ENCODE measurements around the gene AIMP1.
"Not testable (repeated sequence)": the region's sequence is repeated elsewhere in the genome, so short reads cannot be mapped to it uniquely, and the experiment has no call there.

AIMP1 gene

GRCh38 chr4:106358899-106359298 lies 42.5 kb downstream of the AIMP1 start:
- peak; percentile 24 for DNase-seq

- DNase-seq: no peak
Measured at GRCh38 chr4:106362086-106362825, 45.9 kb downstream of the AIMP1 start.

- no peak for DNase-seq
Measured at GRCh38 chr4:106364282-106364681, 47.9 kb downstream of the AIMP1 start.

- DNase-seq: no peak
Measured at GRCh38 chr4:106365613-106366012, 49.3 kb downstream of the AIMP1 start.

- no peak for DNase-seq
Measured at GRCh38 chr4:106366026-106366425, 49.7 kb downstream of the AIMP1 start.

- DNase-seq: no peak
Measured at GRCh38 chr4:106367072-106367471, 50.7 kb downstream of the AIMP1 start.

GRCh38 chr4:106368678-106369077 lies 52.3 kb downstream of the AIMP1 start, which contains the start of gene GIMD1:
GIMD1 (minus strand) TSS chr4:106368778; CDS start chr4:106367435, 1,343 bp downstream.
- DNase-seq: no peak

GRCh38 chr4:106369456-106370060 lies 53.2 kb downstream of the AIMP1 start:
- DNase-seq: peak; percentile 86

- DNase-seq: no peak
Measured at GRCh38 chr4:106370214-106370613, 53.9 kb downstream of the AIMP1 start.

GRCh38 chr4:106371161-106371560 lies 54.8 kb downstream of the AIMP1 start:
- no peak for DNase-seq

GRCh38 chr4:106373026-106373425 lies 56.7 kb downstream of the AIMP1 start:
- no peak for DNase-seq

GRCh38 chr4:106380179-106380578 lies 63.8 kb downstream of the AIMP1 start:
- no peak for DNase-seq

GRCh38 chr4:106384878-106385277 lies 68.5 kb downstream of the AIMP1 start:
- no peak for DNase-seq

- no peak for DNase-seq
Measured at GRCh38 chr4:106385853-106386393, 69.6 kb downstream of the AIMP1 start.

GRCh38 chr4:106395582-106395981 lies 79.2 kb downstream of the AIMP1 start:
- no peak for DNase-seq

GRCh38 chr4:106398898-106399297 lies 82.5 kb downstream of the AIMP1 start:
- DNase-seq: not testable (repeated sequence)

All from hematopoietic multipotent progenitor cell treated with erythropoietin and hydrocortisone succinate and interleukin-3 and kit ligand, for 6 days (in vitro differentiated cells).